22Rv1 (cell line): ENCODE measurements around the gene HOXA2.

Source experiments
- CTCF ChIP-seq: fragments of 450-650 bp; IDR thresholded peaks from 2 replicates; pipeline ENCODE4 v1.5.1; 2017; ENCODE audit warnings: mild to moderate bottlenecking
- ZFX ChIP-seq: fragments of 450-650 bp; IDR thresholded peaks from 2 replicates; pipeline ENCODE4 v1.6.1; 2017; ENCODE audit warnings: antibody characterized with exemption, borderline replicate concordance

GRCh38 chr7:27105301-27106031 lies 3.0 kb upstream of the HOXA2 start:
- no peak for TF ChIP-seq CTCF
- no peak for TF ChIP-seq ZFX
